Stimulated activated CD8-positive, alpha-beta memory T cell treated with anti-CD3 and anti-CD28 coated beads, Interleukin-15, amount 100 ng/mL, for 4 hours (primary cell): Measurements from ENCODE around the gene FBXL20.
"Not testable (repeated sequence)": the region's sequence is repeated elsewhere in the genome, so short reads cannot be mapped to it uniquely, and the experiment has no call there.

ENCODE experiments used
- DNase-seq, 2 donors: peaks; one replicate each; pipeline ENCODE4 v3.0.0-alpha.2; 2020; ENCODE audit warnings: low read depth in 2 of 2

Gene FBXL20

GRCh38 chr17:39328815-39329214, 72.6 kb downstream of the FBXL20 start:
- DNase-seq: no peak

- DNase-seq: no peak
Observed at GRCh38 chr17:39327109-39327508, 74.3 kb downstream of the FBXL20 start.

DNA sequence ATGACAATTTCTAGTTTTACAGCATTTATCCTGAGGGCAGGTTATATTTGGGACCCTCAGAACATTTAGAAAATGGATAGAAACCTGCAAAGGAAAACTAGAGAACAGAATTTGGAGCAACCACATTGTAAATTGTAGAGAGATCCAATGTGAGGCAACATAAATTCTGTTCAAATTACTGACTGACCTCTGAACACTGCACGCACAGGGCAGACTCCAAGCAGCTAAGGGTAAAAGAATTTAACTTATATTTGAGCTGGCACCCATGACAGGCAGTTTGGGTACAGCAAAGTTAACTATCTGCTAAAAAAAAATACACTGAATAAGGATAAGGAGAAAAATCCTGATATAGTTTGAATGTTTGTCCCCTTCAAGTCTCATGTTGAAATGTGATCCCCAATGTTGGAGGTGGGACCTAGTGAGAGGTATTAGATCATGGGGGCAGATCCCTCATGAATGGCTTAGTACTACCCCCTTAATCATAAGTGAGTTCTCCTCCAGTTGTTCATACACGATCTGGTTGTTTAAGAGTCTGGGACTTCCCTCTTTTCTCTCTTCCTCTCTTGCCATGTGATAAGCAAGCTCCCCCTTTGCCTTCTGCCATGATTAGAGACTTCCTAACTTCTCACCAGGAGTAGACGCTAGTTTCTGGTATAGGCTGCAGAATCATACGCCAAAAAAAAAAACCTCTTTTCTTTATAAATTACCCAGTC, 75.7 kb downstream of the FBXL20 start:
- DNase-seq: no peak

- DNase-seq: no peak
Observed at GRCh38 chr17:39318636-39319035, 82.8 kb downstream of the FBXL20 start.

DNA sequence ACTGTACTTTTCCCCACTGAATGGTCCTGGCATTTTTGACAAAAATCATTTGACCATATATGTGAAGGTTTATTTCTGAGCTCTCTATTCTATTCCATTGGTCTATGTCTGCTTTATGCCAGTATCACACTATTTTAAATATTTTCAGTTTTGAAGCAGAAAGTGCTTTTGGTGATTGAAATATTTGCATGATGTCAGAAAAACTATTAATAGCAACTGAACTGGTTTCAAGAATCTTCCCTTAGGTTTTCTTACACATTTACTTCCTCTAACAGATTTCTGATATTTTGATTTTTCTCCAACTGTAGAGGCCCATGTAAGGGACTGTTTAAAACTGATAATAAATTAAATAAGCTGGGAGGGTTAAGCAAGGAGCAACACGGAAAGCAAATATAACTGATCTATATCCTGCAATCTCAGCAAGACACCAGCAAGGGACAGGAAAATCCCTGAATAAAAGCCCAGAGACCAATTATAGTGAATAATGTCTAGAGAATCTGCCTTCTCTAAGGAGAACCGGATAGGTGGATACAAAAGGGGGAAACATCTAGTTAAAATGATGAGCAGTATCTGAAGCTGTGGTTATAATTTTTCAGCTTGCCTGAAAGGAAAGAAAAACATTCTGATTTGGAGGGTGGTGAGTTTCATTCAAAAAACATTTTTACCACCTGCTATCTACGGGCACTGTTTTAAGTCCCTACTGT, 94.8 kb downstream of the FBXL20 start:
- no peak for DNase-seq

- DNase-seq: no peak
Observed at GRCh38 chr17:39305978-39306377, 95.4 kb downstream of the FBXL20 start.

- no peak for DNase-seq
Observed at GRCh38 chr17:39304188-39304587, 97.2 kb downstream of the FBXL20 start.

- no peak for DNase-seq
Observed at GRCh38 chr17:39294060-39294459, 107.4 kb downstream of the FBXL20 start.

DNA sequence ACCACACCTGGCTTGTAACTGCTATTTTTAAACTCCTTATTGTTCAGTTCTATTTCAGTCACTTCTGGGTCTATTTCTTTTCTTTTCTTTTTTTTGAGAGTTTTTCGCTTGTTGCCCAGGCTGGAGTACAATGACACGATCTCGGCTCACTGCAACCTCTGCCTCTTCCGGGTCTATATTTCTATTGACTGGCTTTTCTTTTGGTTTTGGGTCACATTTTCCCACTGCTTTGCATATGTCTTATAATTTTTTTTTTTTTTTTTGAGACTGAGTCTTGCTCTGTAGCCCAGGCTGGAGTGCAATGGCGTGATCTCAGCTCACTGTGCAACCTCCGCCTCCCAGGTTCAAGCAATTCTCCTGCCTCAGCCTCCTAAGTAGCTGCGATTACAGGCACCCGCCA, 108.9 kb downstream of the FBXL20 start:
- DNase-seq: not testable (repeated sequence)

DNA sequence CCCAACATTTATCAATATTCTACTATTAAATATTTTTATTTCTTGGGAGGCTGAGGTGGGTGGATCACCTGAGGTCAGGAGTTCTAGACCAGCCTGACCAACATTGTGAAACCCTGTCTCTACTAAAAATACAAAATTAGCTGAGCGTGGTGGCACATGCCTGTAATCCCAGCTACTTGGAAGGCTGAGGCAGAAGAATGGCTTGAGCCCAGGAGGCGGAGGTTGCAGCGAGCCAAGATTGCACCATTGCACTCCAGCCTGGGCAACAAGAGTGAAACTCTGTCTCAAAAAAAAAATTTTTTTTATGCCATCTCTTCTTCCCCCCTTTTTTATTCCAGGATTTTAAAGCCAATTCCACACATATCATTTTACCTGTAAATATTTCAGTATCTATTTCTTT, 114.9 kb downstream of the FBXL20 start:
- DNase-seq: not testable (repeated sequence)

DNA sequence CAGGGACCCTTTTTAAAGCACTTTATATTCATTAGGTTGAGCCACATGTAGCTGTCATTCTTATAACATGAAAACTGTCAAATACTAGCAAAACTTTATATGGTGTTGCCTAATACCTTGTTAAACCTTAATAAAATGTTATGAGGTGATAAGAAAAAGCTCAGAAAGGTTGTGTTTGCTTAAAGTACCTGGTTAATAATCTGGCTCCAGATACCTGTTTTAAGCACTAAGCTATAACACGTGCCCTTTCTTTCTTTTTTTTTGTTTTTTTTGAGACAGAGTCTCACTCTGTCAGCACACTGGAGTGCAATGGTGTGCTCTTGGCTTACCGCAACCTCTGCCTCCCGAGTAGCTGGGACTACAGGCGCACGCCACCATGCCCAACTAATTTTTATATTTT, 116.7 kb downstream of the FBXL20 start:
- DNase-seq: no peak

DNA sequence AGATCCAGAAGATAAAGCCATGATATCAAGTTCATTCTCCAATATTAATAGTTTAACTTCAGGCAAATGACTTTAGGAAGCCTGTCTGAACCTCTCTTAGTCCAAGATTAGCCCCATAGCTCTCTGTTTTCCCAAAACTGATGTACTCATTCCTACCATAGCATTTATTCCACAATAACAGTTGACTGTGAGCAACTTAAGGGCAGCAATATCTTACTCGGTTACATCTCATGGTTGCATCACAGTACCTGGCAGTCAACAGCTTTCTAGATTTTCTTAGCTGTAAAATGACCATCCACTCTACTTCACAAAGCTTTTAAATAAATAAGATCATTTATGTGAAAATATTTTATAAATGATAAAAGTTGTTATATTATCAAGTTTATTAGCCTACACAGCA, 117.5 kb downstream of the FBXL20 start:
- no peak for DNase-seq

DNA sequence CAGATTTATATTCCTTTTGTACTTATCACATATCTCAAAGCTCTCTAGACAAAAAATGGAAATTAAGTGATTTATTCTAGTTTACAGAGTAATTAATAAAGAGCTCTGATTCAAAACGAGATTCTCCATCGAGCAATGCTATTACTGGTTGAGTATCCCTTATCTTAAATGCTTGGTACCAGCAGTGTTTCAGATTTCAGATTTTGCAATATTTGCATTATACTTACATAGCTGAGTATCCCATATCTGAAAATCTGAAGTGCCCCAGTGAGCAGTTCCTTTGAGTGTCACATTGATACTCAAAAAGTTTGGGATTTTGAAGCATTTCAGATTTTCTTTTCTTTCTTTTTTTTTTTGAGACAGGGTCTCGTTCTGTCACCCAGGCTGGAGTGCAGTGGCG, 118.3 kb downstream of the FBXL20 start:
- DNase-seq: no peak

DNA sequence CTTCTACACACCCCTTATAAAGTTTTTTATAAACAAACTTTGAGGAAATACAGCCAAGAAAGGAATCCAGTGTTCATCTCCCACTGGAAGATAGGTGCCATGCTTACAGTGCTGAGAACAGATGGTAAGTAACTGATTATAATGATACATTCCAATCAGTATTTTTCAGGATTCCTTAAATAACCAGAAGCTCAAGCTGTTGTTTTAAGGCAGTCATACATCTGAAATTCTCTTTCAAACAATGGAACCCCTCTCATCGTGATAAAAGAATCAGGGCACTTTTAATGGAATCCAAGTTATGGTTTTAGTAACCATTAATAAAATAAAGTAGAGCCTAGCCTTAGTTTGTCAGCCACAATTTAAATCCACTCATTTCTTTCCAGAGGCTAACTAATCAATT, 119.6 kb downstream of the FBXL20 start:
- DNase-seq: no peak

GRCh38 chr17:39278246-39278645, 123.2 kb downstream of the FBXL20 start:
- not testable (repeated sequence) for DNase-seq

DNA sequence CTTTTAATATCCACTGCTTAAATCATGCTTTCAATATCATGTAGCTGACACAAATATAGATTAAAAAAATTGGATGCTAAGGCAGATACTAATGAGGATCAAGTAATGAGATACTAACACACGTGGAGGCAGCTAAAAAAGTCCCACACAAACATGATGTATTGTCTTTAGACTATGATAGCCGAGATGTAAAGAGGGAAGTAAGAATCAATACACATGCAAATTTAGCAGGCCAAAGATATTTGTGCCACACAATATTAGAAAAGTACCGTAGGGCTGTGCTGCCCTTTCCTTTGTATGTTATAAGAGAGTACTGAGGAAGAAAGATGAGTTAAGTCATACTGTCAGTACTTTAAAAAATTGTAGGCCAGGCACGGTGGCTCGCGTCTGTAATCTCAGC, 124.3 kb downstream of the FBXL20 start:
- no peak for DNase-seq

GRCh38 chr17:39276113-39276512, 125.3 kb downstream of the FBXL20 start:
- no peak for DNase-seq

DNA sequence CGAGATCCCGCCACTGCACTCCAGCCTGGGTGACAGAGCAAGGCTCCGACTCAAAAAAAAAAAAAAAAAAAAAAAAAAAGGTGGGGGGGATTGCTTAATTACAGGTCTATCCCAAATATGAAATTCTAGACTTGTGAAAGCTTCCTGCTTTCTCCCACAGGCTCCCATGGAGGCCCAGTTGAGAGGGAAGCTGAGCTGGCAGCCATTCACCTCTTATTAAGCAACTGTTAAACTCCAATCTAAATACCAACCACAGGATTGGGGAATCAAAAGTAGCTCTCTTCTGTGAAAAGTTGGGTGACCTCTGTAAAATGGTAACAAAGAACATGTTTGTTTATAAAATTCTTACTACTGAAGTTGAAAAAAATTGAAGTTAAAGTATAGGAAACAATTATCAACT, 129.9 kb downstream of the FBXL20 start:
- no peak for DNase-seq

DNA sequence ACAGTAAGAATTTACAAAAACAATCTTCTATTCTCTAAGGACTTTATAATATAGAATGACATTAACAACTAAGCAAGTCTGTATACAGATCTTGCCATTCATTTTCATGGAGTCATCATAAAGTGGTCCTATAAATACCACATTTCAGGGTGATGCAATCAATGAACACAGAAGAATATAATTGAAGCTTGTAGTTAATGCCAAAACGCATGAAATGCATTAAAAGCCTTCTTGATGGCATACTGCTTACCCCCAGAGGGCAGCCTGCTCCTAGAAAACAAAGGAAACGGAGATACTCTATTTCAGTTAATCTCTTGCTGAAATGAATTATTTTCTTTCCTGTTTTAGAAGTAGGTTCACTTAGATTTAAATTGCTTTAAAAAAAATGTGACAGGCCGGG, 130.5 kb downstream of the FBXL20 start:
- no peak for DNase-seq

DNA sequence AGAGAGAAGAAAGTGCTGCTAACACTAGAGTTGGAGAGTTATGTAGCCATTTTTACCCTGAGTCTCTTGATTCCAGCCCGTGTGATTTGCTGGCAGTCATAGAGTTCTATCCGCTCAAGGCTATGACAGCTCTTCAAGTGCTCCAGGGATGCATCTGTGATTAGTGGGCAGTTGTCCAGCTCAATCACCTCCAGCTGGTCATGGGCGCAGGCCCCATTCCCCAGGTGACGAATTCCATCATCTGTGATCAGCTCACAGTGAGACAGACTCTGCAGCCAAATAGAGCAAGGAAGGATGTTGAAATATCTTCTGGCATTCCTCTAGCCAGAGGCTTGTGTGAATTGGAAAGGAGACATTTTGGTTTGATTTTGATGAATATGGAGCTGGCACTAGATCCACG, 137.3 kb downstream of the FBXL20 start:
- DNase-seq: no peak

DNA sequence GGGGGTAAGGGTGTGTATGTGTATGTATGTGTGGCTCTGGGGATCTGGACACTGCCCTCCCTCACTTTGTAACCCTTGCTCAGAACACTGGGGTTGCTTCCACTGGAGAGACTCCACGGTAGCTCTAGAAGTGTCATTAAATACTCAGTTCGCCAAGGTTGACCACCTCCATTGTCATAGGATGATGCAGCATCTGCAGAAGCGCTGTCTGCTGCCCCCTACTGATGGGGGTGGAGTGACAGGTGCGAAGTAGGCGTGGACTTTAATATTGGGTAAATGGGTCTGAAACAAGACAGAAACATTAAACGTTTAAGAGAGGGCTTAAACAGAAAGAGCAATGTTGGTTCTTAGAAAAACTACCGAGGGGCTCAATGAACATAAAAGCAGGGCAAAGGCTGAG, 140.1 kb downstream of the FBXL20 start:
- no peak for DNase-seq

DNA sequence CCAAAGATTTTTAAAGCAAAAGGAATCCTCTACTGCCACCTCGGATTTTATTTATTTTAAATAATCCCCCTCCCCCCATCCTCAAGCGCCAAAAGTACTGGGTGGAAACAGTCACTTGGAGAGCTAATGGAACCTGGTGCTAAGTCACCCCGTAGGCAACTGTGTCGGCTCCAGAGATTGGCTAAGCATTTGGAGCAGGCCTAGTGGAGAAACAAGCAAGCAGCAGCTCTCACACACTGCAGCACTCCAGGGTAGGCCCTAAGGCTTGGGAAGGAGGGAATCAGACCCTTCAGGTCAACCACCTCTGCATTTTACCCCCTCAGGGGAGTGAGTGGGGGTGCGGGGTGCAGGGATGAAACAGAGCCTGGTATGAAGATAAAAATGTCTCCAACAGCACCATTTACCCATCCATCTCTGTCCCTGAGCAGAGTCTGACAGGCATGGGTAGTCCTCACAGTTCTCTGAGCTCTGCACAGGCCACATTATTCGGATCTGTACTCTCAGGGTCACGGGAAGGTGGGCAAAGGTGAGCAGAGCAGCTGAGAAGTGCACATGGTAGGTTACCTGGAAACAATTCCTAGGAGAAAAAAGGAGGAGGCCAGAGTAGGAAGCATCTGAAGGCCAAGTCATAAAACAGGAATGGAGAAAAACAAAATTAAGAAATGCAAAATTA, 148.5 kb downstream of the FBXL20 start:
- no peak for DNase-seq

- DNase-seq: no peak
Observed at GRCh38 chr17:39251997-39252396, 149.4 kb downstream of the FBXL20 start.
